PFSK-1 (cell line): ENCODE results near the gene EFR3B.

Experiments used
- FOXP2 ChIP-seq: optimal IDR thresholded peaks from 2 replicates; pipeline ENCODE3; 2011; ENCODE audit warnings: borderline replicate concordance, control low read depth, inconsistent platforms; ENCODE audit not compliant: insufficient read depth; ENCODE audit errors: extremely low read length, extremely low read depth
- POLR2AphosphoS5 ChIP-seq: IDR thresholded peaks from 2 replicates; pipeline ENCODE4 v1.6.1; 2012; ENCODE audit warnings: low read depth, mild to moderate bottlenecking, control low read depth, low read length, moderate library complexity
- SIN3A ChIP-seq: IDR thresholded peaks from 2 replicates; pipeline ENCODE4 v1.6.1; 2012; ENCODE audit warnings: mild to moderate bottlenecking, low read length, moderate library complexity, borderline replicate concordance; ENCODE audit not compliant: insufficient read depth
- TAF1 ChIP-seq: IDR thresholded peaks from 2 replicates; pipeline ENCODE4 v1.6.1; 2012; ENCODE audit warnings: low read length, control low read depth, borderline replicate concordance; ENCODE audit not compliant: insufficient read depth
- TF ChIP-seq, protein P1 (sequence below), 2 experiments: IDR thresholded peaks; 2 replicates each; pipeline versions ENCODE4 v1.6.1 to v1.8.0; 2011 to 2012; ENCODE audit warnings: low read depth in 2 of 2, low read length in 2 of 2, control low read depth in 1 of 2, inconsistent platforms in 1 of 2, mild to moderate bottlenecking in 1 of 2, moderate library complexity in 1 of 2; ENCODE audit not compliant: insufficient read depth in 1 of 2

EFR3B gene

DNA sequence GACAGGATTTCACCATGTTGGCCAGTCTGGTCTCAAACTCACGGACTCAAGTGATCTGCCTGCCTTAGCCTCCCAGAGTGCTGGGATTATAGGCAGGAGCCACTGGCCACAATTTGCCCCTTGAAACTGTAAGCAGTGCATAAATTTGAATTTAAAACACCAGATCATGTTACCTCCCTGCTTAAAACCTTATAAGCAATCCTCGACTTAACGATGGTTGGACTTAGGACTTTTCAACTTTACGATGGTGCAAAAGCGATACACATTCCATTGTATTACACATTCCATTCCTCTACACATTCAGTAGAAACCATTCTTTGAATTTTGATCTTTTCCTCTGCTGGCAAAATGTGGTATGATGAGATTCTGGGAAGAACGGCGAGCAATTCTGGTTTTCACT is 23.2 kb upstream of the EFR3B start:
- TF ChIP-seq, protein P1, sequence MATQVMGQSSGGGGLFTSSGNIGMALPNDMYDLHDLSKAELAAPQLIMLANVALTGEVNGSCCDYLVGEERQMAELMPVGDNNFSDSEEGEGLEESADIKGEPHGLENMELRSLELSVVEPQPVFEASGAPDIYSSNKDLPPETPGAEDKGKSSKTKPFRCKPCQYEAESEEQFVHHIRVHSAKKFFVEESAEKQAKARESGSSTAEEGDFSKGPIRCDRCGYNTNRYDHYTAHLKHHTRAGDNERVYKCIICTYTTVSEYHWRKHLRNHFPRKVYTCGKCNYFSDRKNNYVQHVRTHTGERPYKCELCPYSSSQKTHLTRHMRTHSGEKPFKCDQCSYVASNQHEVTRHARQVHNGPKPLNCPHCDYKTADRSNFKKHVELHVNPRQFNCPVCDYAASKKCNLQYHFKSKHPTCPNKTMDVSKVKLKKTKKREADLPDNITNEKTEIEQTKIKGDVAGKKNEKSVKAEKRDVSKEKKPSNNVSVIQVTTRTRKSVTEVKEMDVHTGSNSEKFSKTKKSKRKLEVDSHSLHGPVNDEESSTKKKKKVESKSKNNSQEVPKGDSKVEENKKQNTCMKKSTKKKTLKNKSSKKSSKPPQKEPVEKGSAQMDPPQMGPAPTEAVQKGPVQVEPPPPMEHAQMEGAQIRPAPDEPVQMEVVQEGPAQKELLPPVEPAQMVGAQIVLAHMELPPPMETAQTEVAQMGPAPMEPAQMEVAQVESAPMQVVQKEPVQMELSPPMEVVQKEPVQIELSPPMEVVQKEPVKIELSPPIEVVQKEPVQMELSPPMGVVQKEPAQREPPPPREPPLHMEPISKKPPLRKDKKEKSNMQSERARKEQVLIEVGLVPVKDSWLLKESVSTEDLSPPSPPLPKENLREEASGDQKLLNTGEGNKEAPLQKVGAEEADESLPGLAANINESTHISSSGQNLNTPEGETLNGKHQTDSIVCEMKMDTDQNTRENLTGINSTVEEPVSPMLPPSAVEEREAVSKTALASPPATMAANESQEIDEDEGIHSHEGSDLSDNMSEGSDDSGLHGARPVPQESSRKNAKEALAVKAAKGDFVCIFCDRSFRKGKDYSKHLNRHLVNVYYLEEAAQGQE (IDR thresholded peaks at IDR 0.05; ENCODE audit: insufficient read depth in 1 of 2, low read depth in 2 of 2, low read length in 2 of 2) = no peak
- TF ChIP-seq SIN3A (no peak), POLR2AphosphoS5 (no peak), TAF1 (no peak), FOXP2 (no peak)

DNA sequence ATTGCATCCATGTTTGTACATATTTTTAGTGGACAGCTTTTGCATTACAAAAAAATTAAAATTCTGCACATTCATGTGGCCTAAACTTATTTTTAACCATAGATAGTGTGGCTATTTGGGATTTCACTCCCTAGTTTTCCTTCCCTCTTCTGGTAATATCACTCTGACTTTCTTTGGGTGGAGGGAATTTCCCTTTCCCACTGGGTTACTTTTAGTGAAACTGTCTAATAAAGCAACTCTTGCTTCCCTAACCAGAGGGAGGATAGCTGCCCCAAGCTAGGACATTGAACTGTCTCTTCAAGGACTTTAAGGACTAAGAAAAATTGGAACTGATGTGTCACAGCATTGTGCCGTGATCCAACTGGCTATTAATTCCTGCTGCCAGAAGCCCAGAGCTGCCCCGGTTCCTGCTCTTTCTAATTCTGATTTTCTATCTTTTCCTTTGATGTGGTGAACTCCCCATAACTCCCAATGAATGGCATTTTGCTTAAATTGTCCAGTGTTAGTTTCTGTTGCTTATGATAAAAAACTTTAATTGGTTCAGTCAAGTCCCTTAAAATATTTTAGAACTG is 20.0 kb upstream of the EFR3B start:
- TF ChIP-seq, protein P1 (IDR thresholded peaks at IDR 0.05; ENCODE audit: insufficient read depth in 1 of 2, low read depth in 2 of 2, low read length in 2 of 2) = no peak
- TF ChIP-seq TAF1 (no peak), FOXP2 (no peak), POLR2AphosphoS5 (no peak), SIN3A (no peak)

DNA sequence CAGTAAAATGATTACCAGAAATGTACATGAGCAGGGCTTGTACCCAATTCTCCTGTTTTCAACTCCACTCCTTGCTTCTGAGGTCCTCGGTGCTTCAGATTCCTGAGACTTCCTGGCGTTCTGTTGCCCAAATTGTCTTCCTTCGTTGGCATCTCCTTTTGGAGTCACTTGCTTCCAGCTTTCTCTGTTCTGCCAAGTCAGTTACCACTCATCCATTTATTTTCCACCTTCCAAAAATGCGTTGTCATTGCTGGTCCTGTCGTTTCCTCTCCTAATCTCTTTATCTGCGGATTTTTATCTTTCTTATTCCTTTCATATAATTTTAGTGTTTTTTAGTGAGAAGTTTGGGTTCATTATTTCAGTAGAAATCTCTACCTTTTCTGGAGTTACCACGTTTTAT is 18.5 kb upstream of the EFR3B start:
- TF ChIP-seq FOXP2 (no peak), SIN3A (no peak), POLR2AphosphoS5 (no peak), TAF1 (no peak)
- TF ChIP-seq, protein P1 (IDR thresholded peaks at IDR 0.05; ENCODE audit: insufficient read depth in 1 of 2, low read depth in 2 of 2, low read length in 2 of 2) = no peak

DNA sequence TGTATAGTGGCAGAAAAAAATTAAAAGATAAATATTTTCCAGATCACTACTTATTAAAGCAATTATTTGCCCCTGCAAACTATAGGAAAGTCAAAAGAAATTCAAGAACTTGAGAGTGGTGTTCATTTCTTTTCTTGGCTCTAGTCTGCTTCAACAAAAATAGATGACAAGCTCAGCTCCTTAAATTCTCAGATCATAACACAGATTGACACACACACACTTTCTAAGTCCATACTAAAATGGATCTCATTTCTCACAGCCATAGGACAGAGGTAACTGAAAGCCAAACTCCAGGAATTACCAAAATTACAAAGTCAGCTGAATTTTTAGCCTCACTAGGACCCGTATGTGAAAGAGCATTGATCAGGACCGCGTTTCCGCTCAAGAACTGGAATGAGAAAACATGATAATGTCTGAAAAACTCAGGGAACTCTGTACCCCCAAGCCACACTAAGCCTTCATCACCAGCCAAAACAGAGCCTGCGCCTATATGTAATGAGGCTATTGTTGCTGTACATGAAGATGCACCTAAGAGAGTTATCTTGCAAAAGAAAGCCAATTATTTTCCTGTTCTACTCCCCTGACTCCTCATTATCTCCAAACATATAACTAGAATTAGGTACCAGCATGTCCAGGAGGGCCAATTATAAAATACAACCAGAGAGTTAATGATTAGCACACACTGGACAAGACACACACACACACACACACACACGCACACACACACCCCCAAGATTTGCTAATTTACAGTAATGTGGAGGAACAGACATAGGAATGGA is 16.5 kb upstream of the EFR3B start:
- TF ChIP-seq FOXP2 (no peak), POLR2AphosphoS5 (no peak), TAF1 (no peak), SIN3A (no peak)
- TF ChIP-seq, protein P1 (IDR thresholded peaks at IDR 0.05; ENCODE audit: insufficient read depth in 1 of 2, low read depth in 2 of 2, low read length in 2 of 2) = no peak
